Progenitor cell of endocrine pancreas (in vitro differentiated cells): Measurements from ENCODE around the gene JAG1. TPM values are rescaled to one million over a fixed set of nuclear protein-coding genes. Genes with fewer than 3 reads are reported as not detected.
A peak's percentile ranks its signal among the peaks of the same experiment; 100 is the strongest.

ENCODE experiments used
- DNase-seq: peaks from one replicate; pipeline ENCODE4 v3.0.0; 2021; ENCODE audit warnings: low spot score; ENCODE audit not compliant: unreplicated experiment
- H3K27ac Mint-ChIP-seq: 2 replicates; pipeline ENCODE4 v1.8.0; 2021; ENCODE audit warnings: mild to moderate bottlenecking, moderate library complexity, mixed read lengths
- H3K27me3 Mint-ChIP-seq: 2 replicates; pipeline ENCODE4 v1.8.0; 2021; ENCODE audit warnings: mixed read lengths
- H3K36me3 Mint-ChIP-seq: 2 replicates; pipeline ENCODE4 v1.8.0; 2022; ENCODE audit warnings: mixed read lengths; ENCODE audit not compliant: insufficient read depth
- H3K4me1 Mint-ChIP-seq: 2 replicates; pipeline ENCODE4 v1.8.0; 2021; ENCODE audit warnings: low read depth, mixed read lengths
- H3K4me3 Mint-ChIP-seq: 2 replicates; pipeline ENCODE4 v1.8.0; 2021; ENCODE audit warnings: low read depth, mild to moderate bottlenecking, moderate library complexity, mixed read lengths
- H3K9me3 Mint-ChIP-seq: 2 replicates; pipeline ENCODE4 v1.8.0; 2021; ENCODE audit warnings: low read depth, mixed read lengths
- total RNA-seq: library from RNA; stranded (reverse); gene quantifications from 2 replicates; pipeline ENCODE4 v1.2.1, GENCODE V29; 2021
- TF ChIP-seq, protein P1 (sequence below): fragments of 200-600 bp; sonication (generic); IDR thresholded peaks from one replicate; pipeline ENCODE4 v1.5.0; 2021; ENCODE audit warnings: antibody characterized with exemption, mild to moderate bottlenecking; ENCODE audit not compliant: unreplicated experiment

JAG1 gene
- total RNA-seq, 1 donor from 2014 or later: 277 TPM

DNA sequence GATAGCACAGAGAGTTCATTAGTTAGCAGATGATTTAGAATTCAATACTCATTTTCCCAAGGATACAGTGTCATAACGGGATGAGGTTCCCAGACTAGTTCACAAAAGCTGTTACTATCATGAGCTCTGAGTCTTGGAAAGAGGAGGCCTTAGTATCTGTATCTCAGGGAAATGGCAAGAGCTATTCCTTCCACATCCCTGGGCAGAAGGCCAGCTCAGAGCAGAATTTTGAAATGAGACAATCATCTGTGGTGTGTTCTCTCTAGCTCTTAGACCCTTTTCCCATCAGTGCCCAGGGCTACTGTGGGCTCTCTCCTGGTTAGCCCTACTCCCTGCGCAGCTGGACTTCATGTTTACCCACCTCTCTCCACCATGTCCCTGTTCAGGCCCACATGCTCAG is 64.5 kb downstream of the JAG1 start:
- Mint-ChIP-seq H3K4me1 (peaks cover under 1% of the 10 kb centered on the region), H3K4me3 (no peak overlapping the region), H3K27me3 (no peaks in the 10 kb centered on the region), H3K27ac (no peak overlapping the region), H3K9me3 (no peaks in the 10 kb centered on the region), H3K36me3 (peaks cover 12% of the 10 kb centered on the region)
- DNase-seq: no peak
- TF ChIP-seq, protein P1, sequence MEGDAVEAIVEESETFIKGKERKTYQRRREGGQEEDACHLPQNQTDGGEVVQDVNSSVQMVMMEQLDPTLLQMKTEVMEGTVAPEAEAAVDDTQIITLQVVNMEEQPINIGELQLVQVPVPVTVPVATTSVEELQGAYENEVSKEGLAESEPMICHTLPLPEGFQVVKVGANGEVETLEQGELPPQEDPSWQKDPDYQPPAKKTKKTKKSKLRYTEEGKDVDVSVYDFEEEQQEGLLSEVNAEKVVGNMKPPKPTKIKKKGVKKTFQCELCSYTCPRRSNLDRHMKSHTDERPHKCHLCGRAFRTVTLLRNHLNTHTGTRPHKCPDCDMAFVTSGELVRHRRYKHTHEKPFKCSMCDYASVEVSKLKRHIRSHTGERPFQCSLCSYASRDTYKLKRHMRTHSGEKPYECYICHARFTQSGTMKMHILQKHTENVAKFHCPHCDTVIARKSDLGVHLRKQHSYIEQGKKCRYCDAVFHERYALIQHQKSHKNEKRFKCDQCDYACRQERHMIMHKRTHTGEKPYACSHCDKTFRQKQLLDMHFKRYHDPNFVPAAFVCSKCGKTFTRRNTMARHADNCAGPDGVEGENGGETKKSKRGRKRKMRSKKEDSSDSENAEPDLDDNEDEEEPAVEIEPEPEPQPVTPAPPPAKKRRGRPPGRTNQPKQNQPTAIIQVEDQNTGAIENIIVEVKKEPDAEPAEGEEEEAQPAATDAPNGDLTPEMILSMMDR: no peak

DNA sequence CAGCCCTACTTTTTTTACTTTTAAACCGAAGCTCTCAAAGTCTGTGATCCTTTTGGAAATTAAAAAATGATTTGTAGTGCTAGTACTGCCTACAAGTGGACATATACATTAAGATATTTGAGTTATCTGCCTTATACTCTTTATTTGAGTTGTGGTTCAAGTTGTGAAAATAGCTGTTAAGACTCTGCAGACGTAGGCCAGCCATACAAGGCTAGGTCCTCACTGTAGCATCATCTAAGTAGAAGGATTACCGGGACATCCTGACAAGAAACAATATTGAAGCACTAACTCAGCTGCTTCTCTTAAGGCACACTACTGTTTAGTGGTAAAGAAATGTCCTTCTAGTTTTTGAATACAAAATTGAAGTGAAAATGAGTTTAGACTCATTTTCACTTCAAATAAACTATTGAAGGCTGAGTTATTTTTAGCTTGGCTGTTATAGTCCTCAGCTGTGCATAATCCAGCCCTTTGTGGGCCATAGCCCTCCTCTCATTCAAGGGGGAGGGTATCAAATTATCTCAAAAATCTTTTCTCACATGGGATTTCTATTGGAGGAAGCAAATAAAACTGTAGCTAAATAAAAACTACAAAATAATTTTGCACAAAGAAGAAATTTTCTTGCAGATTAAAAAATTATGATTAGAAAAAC is 68.1 kb downstream of the JAG1 start:
- Mint-ChIP-seq H3K9me3 (no peaks in the 10 kb centered on the region), H3K4me1 (peaks cover 10% of the 10 kb centered on the region), H3K27ac (no peak overlapping the region), H3K36me3 (peaks cover 13% of the 10 kb centered on the region), H3K27me3 (no peaks in the 10 kb centered on the region), H3K4me3 (no peak overlapping the region)
- DNase-seq: no peak
- TF ChIP-seq, protein P1: no peak

DNA sequence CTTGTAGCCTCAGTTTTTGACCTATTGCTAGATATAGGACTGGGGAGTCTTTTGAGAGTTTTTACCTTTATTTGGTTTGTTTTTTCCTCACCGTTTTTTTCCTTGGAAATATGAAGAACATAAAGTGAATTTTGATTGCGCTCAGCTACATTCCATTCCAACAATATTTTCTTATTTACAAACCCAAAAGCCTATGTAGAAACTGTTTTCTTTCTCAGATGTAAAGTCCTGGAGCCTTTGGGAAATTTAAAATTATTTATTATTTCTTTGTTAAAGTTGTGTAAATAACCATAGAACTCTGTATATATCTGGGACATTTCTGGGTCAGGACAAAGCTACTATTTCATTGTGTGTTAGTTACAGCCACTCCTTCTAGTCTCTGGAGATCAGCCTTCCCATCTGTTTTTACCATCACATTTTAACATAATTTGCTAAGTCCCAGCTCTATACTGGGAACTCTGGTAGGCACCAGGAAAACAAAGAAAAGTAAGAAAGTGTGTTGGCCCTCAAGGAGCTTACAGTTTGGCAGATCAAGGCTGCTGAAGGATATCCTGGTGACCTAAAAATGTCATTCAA is 68.8 kb downstream of the JAG1 start:
- no peaks in the 10 kb centered on the region for H3K9me3 Mint-ChIP-seq
- H3K4me1 Mint-ChIP-seq: peaks cover 10% of the 10 kb centered on the region
- H3K4me3 Mint-ChIP-seq: no peak overlapping the region
- no peaks in the 10 kb centered on the region for H3K27me3 Mint-ChIP-seq
- TF ChIP-seq, protein P1: no peak
- DNase-seq: no peak
- H3K36me3 Mint-ChIP-seq: peaks cover 13% of the 10 kb centered on the region
- no peak overlapping the region for H3K27ac Mint-ChIP-seq

DNA sequence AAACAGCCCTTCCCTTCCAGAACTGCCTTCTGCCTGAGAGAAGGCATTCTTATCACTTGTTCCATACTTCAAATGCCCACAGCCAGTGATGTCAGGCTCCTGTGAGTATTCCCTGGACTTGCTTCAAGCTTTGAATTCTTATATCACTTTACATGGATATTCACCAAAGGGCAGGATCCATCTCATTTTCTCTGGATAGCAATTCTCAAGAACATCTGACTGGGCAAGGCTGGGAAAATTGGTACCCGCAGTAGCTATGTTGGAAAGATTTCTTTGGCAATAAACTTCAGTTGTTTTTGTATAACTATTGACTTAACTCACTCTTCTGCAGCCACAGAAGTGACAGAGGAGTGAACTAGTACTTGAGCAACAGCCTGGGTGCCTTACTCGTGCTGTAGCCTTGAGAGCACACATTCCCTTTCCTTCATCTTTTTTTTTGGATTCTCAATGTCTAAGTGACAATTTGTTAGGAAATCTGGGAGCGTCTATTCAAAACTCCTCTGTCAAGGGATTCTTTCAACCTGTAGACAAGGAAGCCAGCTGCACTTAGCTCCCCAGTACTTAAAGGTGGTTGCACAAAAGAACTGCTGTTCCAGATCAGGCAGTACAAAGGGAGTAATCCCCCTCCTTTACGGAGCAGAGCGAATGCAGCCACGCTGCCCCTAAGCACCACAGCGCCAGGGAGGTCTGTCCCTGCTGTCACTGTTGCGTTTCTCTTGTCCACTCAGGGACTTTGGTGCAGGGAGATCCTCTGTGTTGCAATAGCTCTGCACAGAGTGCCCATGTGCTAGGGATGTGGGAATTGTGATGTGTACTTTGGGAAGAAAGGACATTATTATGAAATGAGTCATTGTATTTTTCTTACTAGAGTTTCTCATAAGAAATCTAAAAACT is 69.6 kb downstream of the JAG1 start:
- peaks cover 10% of the 10 kb centered on the region for H3K4me1 Mint-ChIP-seq
- peak overlapping the region; percentile 67 for H3K27ac Mint-ChIP-seq
- no peaks in the 10 kb centered on the region for H3K27me3 Mint-ChIP-seq
- no peak overlapping the region for H3K4me3 Mint-ChIP-seq
- H3K36me3 Mint-ChIP-seq: peaks cover 10% of the 10 kb centered on the region
- TF ChIP-seq, protein P1: no peak
- H3K9me3 Mint-ChIP-seq: no peaks in the 10 kb centered on the region
- DNase-seq: no peak

DNA sequence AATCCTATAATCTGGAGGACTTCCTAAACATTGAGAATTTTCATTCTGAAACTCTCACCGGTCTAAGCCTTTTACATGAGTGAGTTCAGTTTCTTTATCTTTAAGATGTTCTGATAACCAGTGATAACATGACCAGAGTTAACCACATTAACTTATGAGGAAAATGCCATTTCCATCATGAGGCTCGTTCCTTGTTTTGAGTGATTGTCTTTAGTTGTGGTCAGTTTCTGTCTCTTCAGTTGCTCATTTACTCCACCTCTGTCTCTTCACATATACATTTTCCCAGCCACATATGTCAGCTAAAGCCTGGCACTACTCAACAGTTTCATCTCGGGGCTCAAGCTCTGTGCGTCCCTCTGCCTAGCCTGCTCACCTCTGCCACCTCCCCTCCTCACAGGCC is 70.4 kb downstream of the JAG1 start:
- H3K27ac Mint-ChIP-seq: peak overlapping the region; percentile 3
- H3K9me3 Mint-ChIP-seq: no peaks in the 10 kb centered on the region
- H3K27me3 Mint-ChIP-seq: no peaks in the 10 kb centered on the region
- TF ChIP-seq, protein P1: no peak
- peaks cover 9% of the 10 kb centered on the region for H3K36me3 Mint-ChIP-seq
- no peak for DNase-seq
- no peak overlapping the region for H3K4me3 Mint-ChIP-seq
- peaks cover 14% of the 10 kb centered on the region for H3K4me1 Mint-ChIP-seq
